Mesenchymal stem cell (in vitro differentiated cells and primary cell): Measurements from ENCODE around the gene IFIT5.

Experiments
- DNase-seq: peaks from one replicate; pipeline ENCODE4 v3.0.0-alpha.2; 2013
- H2AFZ ChIP-seq: one replicate; pipeline ENCODE4 v1.6.1; 2013; ENCODE audit warnings: low read depth, mild to moderate bottlenecking, control low read depth, inconsistent platforms, low read length, moderate library complexity
- H2AK5ac ChIP-seq: 2 replicates; pipeline ENCODE4 v1.6.1; 2013; ENCODE audit warnings: low read length, moderate library complexity, mild to moderate bottlenecking, inconsistent platforms; ENCODE audit not compliant: severe bottlenecking
- H2BK120ac ChIP-seq: one replicate; pipeline ENCODE4 v1.6.1; 2013; ENCODE audit warnings: low read depth, mild to moderate bottlenecking, inconsistent platforms, low read length, moderate library complexity
- H2BK12ac ChIP-seq, 2 experiments: one replicate each; pipeline ENCODE4 v1.6.1; 2013; ENCODE audit warnings: inconsistent platforms in 2 of 2, low read length in 2 of 2, mild to moderate bottlenecking in 2 of 2, moderate library complexity in 2 of 2, control low read depth in 1 of 2
- H2BK15ac ChIP-seq: one replicate; pipeline ENCODE4 v1.6.1; 2013; ENCODE audit warnings: mild to moderate bottlenecking, low read depth, inconsistent platforms; ENCODE audit not compliant: poor library complexity, severe bottlenecking
- H2BK5ac ChIP-seq: 2 replicates; pipeline ENCODE4 v1.6.1; 2013; ENCODE audit warnings: low read depth, mild to moderate bottlenecking, low read length, control low read depth, inconsistent platforms; ENCODE audit not compliant: poor library complexity, severe bottlenecking
- H3K14ac ChIP-seq, 2 experiments: one replicate each; pipeline ENCODE4 v1.6.1; 2013; ENCODE audit warnings: inconsistent platforms in 2 of 2, low read length in 2 of 2, control low read depth in 1 of 2, mild to moderate bottlenecking in 1 of 2, moderate library complexity in 1 of 2
- H3K18ac ChIP-seq, 2 experiments: one replicate each; pipeline ENCODE4 v1.6.1; 2013; ENCODE audit warnings: inconsistent platforms in 2 of 2, low read length in 2 of 2, control low read depth in 1 of 2, low read depth in 1 of 2, mild to moderate bottlenecking in 1 of 2
- H3K23ac ChIP-seq, 2 experiments: one replicate each; pipeline ENCODE4 v1.6.1; 2013; ENCODE audit warnings: inconsistent platforms in 2 of 2, low read length in 2 of 2, mild to moderate bottlenecking in 2 of 2, moderate library complexity in 2 of 2, control low read depth in 1 of 2
- H3K27ac ChIP-seq: 2 replicates; pipeline ENCODE4 v1.5.1; 2013; ENCODE audit warnings: mild to moderate bottlenecking, moderate library complexity, low read length, control low read depth, inconsistent platforms; ENCODE audit not compliant: poor library complexity, severe bottlenecking
- H3K27me3 ChIP-seq, 2 experiments: 2 replicates each; pipeline versions ENCODE4 v1.6.1 to v1.7.0; 2013; ENCODE audit warnings: low read length in 2 of 2, mild to moderate bottlenecking in 2 of 2, moderate library complexity in 2 of 2, control low read depth in 1 of 2, inconsistent platforms in 1 of 2; ENCODE audit not compliant: control insufficient read depth in 1 of 2, insufficient read depth in 1 of 2
- H3K36me3 ChIP-seq, 2 experiments: 2 replicates each; pipeline versions ENCODE4 v1.6.1 to v1.7.0; 2013; ENCODE audit warnings: low read length in 2 of 2, control low read depth in 1 of 2, inconsistent platforms in 1 of 2, low read depth in 1 of 2, mild to moderate bottlenecking in 1 of 2; ENCODE audit not compliant: insufficient read depth in 2 of 2, control insufficient read depth in 1 of 2
- H3K4ac ChIP-seq, 2 experiments: one replicate each; pipeline ENCODE4 v1.6.1; 2013; ENCODE audit warnings: inconsistent platforms in 2 of 2, low read length in 2 of 2, mild to moderate bottlenecking in 2 of 2, moderate library complexity in 2 of 2, control low read depth in 1 of 2, low read depth in 1 of 2
- H3K4me1 ChIP-seq: 2 replicates; pipeline ENCODE4 v1.6.1; 2013; ENCODE audit warnings: low read depth, low read length, control low read depth; ENCODE audit not compliant: control insufficient read depth, insufficient read depth
- H3K4me2 ChIP-seq: 2 replicates; pipeline ENCODE4 v1.6.1; 2013; ENCODE audit warnings: low read length, mild to moderate bottlenecking, inconsistent platforms; ENCODE audit not compliant: poor library complexity, severe bottlenecking
- H3K4me3 ChIP-seq, 2 experiments: 2 replicates each; pipeline versions ENCODE4 v1.5.1 to v1.7.0; 2013; ENCODE audit warnings: low read length in 2 of 2, mild to moderate bottlenecking in 2 of 2, control low read depth in 1 of 2, low read depth in 1 of 2; ENCODE audit not compliant: insufficient read depth in 1 of 2
- H3K79me1 ChIP-seq: replicated peaks from 2 replicates; pipeline ENCODE4 v1.6.1; 2013; ENCODE audit warnings: mild to moderate bottlenecking, control low read depth, low read length, inconsistent platforms; ENCODE audit not compliant: poor library complexity, severe bottlenecking
- H3K9ac ChIP-seq: 2 replicates; pipeline ENCODE4 v1.7.0; 2013; ENCODE audit warnings: mild to moderate bottlenecking, low read length, moderate library complexity
- H3K9me3 ChIP-seq: 2 replicates; pipeline ENCODE4 v1.7.0; 2013; ENCODE audit warnings: mild to moderate bottlenecking, low read length; ENCODE audit not compliant: control insufficient read depth
- H4K8ac ChIP-seq: one replicate; pipeline ENCODE4 v1.6.1; 2013; ENCODE audit warnings: inconsistent platforms, mild to moderate bottlenecking, low read length, moderate library complexity
- H4K91ac ChIP-seq: one replicate; pipeline ENCODE4 v1.6.1; 2013; ENCODE audit warnings: mild to moderate bottlenecking, low read length, inconsistent platforms
- WGBS: methylation state at CpG from one replicate; pipeline ENCODE4 v1.1.7; 2013; ENCODE audit warnings: mixed read lengths; 5-methylcytosine and 5-hydroxymethylcytosine counted together

The IFIT5 gene

DNA sequence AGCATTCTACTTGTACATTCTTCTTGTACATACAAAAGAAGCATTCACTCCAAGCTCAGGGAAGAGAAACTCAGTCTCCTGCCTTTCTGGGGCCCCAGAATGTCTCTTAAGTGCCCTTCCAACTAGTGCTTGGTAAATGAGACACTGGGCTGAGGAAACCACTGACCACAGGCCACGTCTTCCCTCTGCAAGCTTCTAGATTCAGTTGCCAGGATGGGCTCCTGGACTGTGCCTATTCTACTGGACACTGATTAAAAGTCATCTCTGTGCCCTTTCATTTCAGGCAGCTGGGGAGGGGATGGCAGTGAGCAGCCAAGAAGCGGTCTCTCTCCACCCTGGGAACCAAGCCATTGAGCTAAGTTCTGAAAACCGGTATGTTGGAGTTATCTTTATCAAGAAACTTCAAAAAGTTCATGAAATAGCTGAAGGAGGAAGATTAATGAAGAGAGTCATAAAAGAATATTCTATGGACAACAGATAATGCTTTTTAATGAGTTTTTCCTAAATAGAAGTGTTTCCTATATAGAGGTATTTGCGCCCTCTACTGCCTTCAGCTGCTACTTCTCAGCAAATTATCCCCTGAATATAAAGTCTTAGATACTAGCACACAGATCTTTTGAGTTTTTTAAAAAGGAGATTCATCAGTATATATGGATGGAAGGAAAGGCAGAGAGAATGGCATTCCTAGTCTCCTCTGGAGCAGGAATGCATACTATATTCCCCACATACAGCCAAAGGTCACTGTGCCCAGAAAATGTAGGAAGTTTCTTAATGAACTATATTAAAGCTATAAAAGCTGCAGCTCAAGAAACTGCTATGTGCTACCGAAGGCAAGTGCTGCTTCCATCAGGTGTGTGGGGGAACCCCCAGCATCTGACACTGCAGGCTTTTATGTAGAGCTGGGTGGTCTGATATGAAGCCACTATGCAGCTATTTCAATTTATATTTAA is 44.9 kb upstream of the IFIT5 start:
- H4K8ac ChIP-seq: peak overlapping the region; percentile 19
- H3K4me1 ChIP-seq: peaks cover 4% of the 10 kb centered on the region
- no peak overlapping the region for H4K91ac ChIP-seq
- H3K36me3 ChIP-seq: no peaks in the 10 kb centered on the region
- no peak overlapping the region for H2AFZ ChIP-seq
- no peaks in the 10 kb centered on the region for H3K27me3 ChIP-seq
- peak overlapping the region; percentile 38 to 57 for H2BK12ac ChIP-seq
- no peak overlapping the region for H2BK15ac ChIP-seq
- no peak overlapping the region for H3K14ac ChIP-seq
- H3K4ac ChIP-seq: peak overlapping the region in 1 of 2 experiments; percentile 30
- H3K4me3 ChIP-seq: no peak overlapping the region
- H3K79me1 ChIP-seq: no peaks in the 10 kb centered on the region
- no peaks in the 10 kb centered on the region for H3K9me3 ChIP-seq
- H3K9ac ChIP-seq: peak overlapping the region; percentile 61
- no peak overlapping the region for H3K27ac ChIP-seq
- no peak overlapping the region for H3K23ac ChIP-seq
- 95% methylated on average over 4 of the region's 5 CpGs for WGBS
- DNase-seq: peak; percentile 49
- H2AK5ac ChIP-seq: peak overlapping the region; percentile 73
- no peak overlapping the region for H3K4me2 ChIP-seq
- H3K18ac ChIP-seq: no peak overlapping the region
- H2BK120ac ChIP-seq: no peak overlapping the region
- H2BK5ac ChIP-seq: no peak overlapping the region

DNA sequence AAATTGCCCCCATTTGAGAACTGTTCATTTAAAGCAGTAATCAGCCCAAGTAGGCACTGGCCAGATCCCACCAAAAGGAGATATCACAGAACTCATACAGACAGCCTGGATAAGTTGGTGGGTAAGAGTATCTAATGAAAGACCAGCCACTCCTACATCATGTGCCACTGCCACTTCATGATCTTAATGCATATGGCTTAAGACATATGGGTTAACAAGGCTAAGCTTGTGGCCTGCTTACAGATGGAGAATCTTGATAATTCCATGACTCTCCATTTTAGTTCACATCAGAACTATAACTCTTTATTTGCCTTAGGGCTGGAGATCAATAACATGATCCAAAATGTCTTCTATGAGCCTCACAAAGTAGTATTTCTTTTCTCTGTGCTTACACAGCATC is 43.3 kb upstream of the IFIT5 start:
- Histone ChIP-seq H2AFZ (no peak overlapping the region), H2BK15ac (no peak overlapping the region), H2BK5ac (no peak overlapping the region), H3K4me1 (peaks cover 5% of the 10 kb centered on the region), H3K4ac (no peak overlapping the region), H2BK120ac (no peak overlapping the region), H3K27me3 (no peaks in the 10 kb centered on the region), H3K23ac (no peak overlapping the region), H3K14ac (no peak overlapping the region), H3K4me2 (no peak overlapping the region), H4K8ac (no peak overlapping the region), H3K36me3 (no peaks in the 10 kb centered on the region), H3K79me1 (no peaks in the 10 kb centered on the region), H3K9ac (no peak overlapping the region), H3K9me3 (no peaks in the 10 kb centered on the region), H3K27ac (no peak overlapping the region), H3K18ac (no peak overlapping the region), H2BK12ac (peak overlapping the region in 1 of 2 experiments; percentile 54), H4K91ac (no peak overlapping the region), H2AK5ac (no peak overlapping the region), H3K4me3 (no peak overlapping the region)
- no peak for DNase-seq

- no peak overlapping the region for H3K27ac ChIP-seq
- H4K91ac ChIP-seq: no peak overlapping the region
- H2BK15ac ChIP-seq: no peak overlapping the region
- H3K4me2 ChIP-seq: no peak overlapping the region
- H3K23ac ChIP-seq: no peak overlapping the region
- no peak overlapping the region for H3K4ac ChIP-seq
- 89% methylated on average over 3 of the region's 3 CpGs for WGBS
- no peak overlapping the region for H3K9ac ChIP-seq
- H3K79me1 ChIP-seq: no peaks in the 10 kb centered on the region
- H3K36me3 ChIP-seq: no peaks in the 10 kb centered on the region
- H2BK5ac ChIP-seq: no peak overlapping the region
- no peak overlapping the region for H4K8ac ChIP-seq
- H3K14ac ChIP-seq: no peak overlapping the region
- H3K18ac ChIP-seq: no peak overlapping the region
- no peaks in the 10 kb centered on the region for H3K27me3 ChIP-seq
- no peak overlapping the region for H2BK120ac ChIP-seq
- H3K4me3 ChIP-seq: no peak overlapping the region
- H2AFZ ChIP-seq: no peak overlapping the region
- no peak overlapping the region for H2AK5ac ChIP-seq
- H3K4me1 ChIP-seq: peaks cover 5% of the 10 kb centered on the region
- H3K9me3 ChIP-seq: no peaks in the 10 kb centered on the region
- peak overlapping the region in 1 of 2 experiments; percentile 23 for H2BK12ac ChIP-seq
- DNase-seq: no peak
These were observed 42.4 kb upstream of the IFIT5 start for GRCh38 chr10:89371987-89372386.

DNA sequence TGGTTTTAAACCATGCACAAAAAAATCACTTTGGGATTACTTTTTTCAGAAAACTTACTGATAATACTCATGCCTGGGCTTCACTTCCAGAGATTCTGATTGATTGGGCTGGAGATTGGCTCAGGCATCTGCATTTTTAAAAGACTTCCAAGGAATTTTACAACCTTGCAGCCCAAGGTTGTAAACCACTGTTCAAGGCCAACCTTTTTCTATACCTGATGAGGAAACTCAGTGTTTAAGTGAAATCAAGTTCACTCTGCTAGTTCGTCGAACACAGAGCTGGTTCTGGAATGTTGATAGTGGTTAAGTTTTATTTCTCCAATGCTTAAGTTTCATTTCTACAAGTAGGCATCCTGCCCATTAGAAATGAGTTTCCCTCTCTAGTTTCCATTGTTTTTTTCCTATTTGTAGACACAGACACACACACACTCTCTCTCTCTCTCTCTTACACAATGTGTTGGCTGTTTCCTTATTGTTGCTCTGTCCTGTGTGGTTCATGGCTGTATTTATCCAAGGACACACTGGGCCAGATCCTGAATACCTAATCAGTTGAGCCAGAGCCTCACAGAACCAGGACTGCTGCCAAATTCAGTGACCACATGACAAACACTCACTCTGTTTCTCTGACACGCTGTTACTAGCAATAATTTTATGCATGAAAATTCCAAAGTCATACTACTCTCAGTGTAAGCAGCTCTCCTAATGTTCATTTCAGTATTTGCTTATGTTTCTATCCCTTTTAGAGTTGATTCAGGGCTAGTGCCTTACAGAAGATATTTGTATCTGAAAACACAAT is 40.3 kb upstream of the IFIT5 start:
- H3K4me3 ChIP-seq: peak overlapping the region in 1 of 2 experiments; percentile 36
- no peak overlapping the region for H2AK5ac ChIP-seq
- H3K4me2 ChIP-seq: no peak overlapping the region
- DNase-seq: peak; percentile 86
- no peak overlapping the region for H4K8ac ChIP-seq
- H4K91ac ChIP-seq: no peak overlapping the region
- H3K9ac ChIP-seq: peak overlapping the region; percentile 77
- H3K23ac ChIP-seq: no peak overlapping the region
- H3K18ac ChIP-seq: peak overlapping the region in 1 of 2 experiments; percentile 34
- no peak overlapping the region for H3K4ac ChIP-seq
- no peak overlapping the region for H3K27ac ChIP-seq
- no peaks in the 10 kb centered on the region for H3K27me3 ChIP-seq
- no peak overlapping the region for H2BK15ac ChIP-seq
- no peak overlapping the region for H2AFZ ChIP-seq
- H3K9me3 ChIP-seq: no peaks in the 10 kb centered on the region
- H2BK120ac ChIP-seq: no peak overlapping the region
- no peak overlapping the region for H2BK5ac ChIP-seq
- H3K14ac ChIP-seq: no peak overlapping the region
- WGBS: 80% methylated on average over 3 of the region's 3 CpGs
- no peak overlapping the region for H2BK12ac ChIP-seq
- H3K4me1 ChIP-seq: peaks cover 3% of the 10 kb centered on the region
- H3K36me3 ChIP-seq: no peaks in the 10 kb centered on the region
- no peaks in the 10 kb centered on the region for H3K79me1 ChIP-seq
